MM.1S (cell line): ENCODE data around the gene PPP4R4.

ENCODE experiments used
- DNase-seq: peaks from one replicate; pipeline ENCODE4 v3.0.0-alpha.2; 2015
- H2AFZ ChIP-seq: fragments of 300-600 bp; sonication (generic); 2 replicates; pipeline ENCODE4 v1.6.0; 2016; ENCODE audit warnings: antibody characterized with exemption, low read length
- H3F3A ChIP-seq: fragments of 300-600 bp; sonication (generic); 2 replicates; pipeline ENCODE4 v1.6.1; 2016; ENCODE audit warnings: mild to moderate bottlenecking, antibody characterized with exemption, low read length, moderate library complexity, mixed read lengths; ENCODE audit not compliant: insufficient read depth
- H3K27ac ChIP-seq: fragments of 300-600 bp; sonication (generic); 2 replicates; pipeline ENCODE4 v1.5.1; 2016; ENCODE audit warnings: mild to moderate bottlenecking, low read length
- H3K27me3 ChIP-seq: fragments of 300-600 bp; sonication (generic); replicated peaks from 2 replicates; pipeline ENCODE4 v1.6.0; 2016; ENCODE audit warnings: low read length; ENCODE audit not compliant: insufficient read depth
- H3K36me3 ChIP-seq: fragments of 300-600 bp; sonication (generic); replicated peaks from 2 replicates; pipeline ENCODE4 v1.6.1; 2016; ENCODE audit warnings: mild to moderate bottlenecking, low read length, mixed read lengths; ENCODE audit not compliant: insufficient read depth
- H3K4me1 ChIP-seq: fragments of 300-600 bp; sonication (generic); 2 replicates; pipeline ENCODE4 v1.6.1; 2016; ENCODE audit warnings: low read length, mixed read lengths
- H3K4me2 ChIP-seq: fragments of 300-600 bp; sonication (generic); 2 replicates; pipeline ENCODE4 v1.6.0; 2016; ENCODE audit warnings: low read depth, low read length
- H3K4me3 ChIP-seq: fragments of 300-600 bp; sonication (generic); 2 replicates; pipeline ENCODE4 v1.5.1; 2016; ENCODE audit warnings: low read length, mixed read lengths
- H3K79me2 ChIP-seq: fragments of 300-600 bp; sonication (generic); 2 replicates; pipeline ENCODE4 v1.6.1; 2016; ENCODE audit warnings: mixed run types, low read length, mixed read lengths
- H3K9ac ChIP-seq: fragments of 300-600 bp; sonication (generic); 2 replicates; pipeline ENCODE4 v1.6.1; 2016; ENCODE audit warnings: low read length, mixed read lengths
- H3K9me2 ChIP-seq: fragments of 300-600 bp; sonication (generic); replicated peaks from 2 replicates; pipeline ENCODE4 v1.6.1; 2016; ENCODE audit warnings: mild to moderate bottlenecking, low read length, mixed read lengths; ENCODE audit not compliant: insufficient read depth
- H3K9me3 ChIP-seq: fragments of 300-600 bp; sonication (generic); replicated peaks from 2 replicates; pipeline ENCODE4 v1.6.1; 2016; ENCODE audit warnings: mild to moderate bottlenecking, low read length, mixed read lengths; ENCODE audit not compliant: insufficient read depth
- H4K20me1 ChIP-seq: fragments of 300-600 bp; sonication (generic); 2 replicates; pipeline ENCODE4 v1.6.1; 2016; ENCODE audit warnings: mild to moderate bottlenecking, low read length, moderate library complexity, mixed read lengths; ENCODE audit not compliant: insufficient read depth
- CTCF ChIP-seq: fragments of 300-600 bp; sonication (generic); IDR thresholded peaks from 2 replicates; pipeline ENCODE4 v1.5.1; 2016; ENCODE audit warnings: antibody characterized with exemption, low read length, mixed read lengths
- EZH2 ChIP-seq: fragments of 300-600 bp; sonication (generic); optimal IDR thresholded peaks from 2 replicates; pipeline ENCODE3; 2017; ENCODE audit warnings: low read depth, mild to moderate bottlenecking, antibody characterized with exemption, low read length, mixed read lengths
- EZH2phosphoT487 ChIP-seq: fragments of 300-600 bp; sonication (generic); IDR thresholded peaks from 2 replicates; pipeline ENCODE4 v1.6.1; 2018; ENCODE audit warnings: antibody characterized with exemption, low read length

Gene PPP4R4

GRCh38 chr14:94304243-94304642 is 130.1 kb downstream of the PPP4R4 start:
- H3K4me1 ChIP-seq: no peaks in the 10 kb centered on the region
- no peaks in the 10 kb centered on the region for H4K20me1 ChIP-seq
- no peaks in the 10 kb centered on the region for H3K9me2 ChIP-seq
- no peaks in the 10 kb centered on the region for H3K36me3 ChIP-seq
- H2AFZ ChIP-seq: no peak overlapping the region
- H3K9me3 ChIP-seq: no peaks in the 10 kb centered on the region
- H3F3A ChIP-seq: no peaks in the 10 kb centered on the region
- H3K79me2 ChIP-seq: no peaks in the 10 kb centered on the region
- H3K27ac ChIP-seq: no peak overlapping the region
- H3K4me3 ChIP-seq: no peak overlapping the region
- no peak for TF ChIP-seq CTCF
- no peak for TF ChIP-seq EZH2
- no peak for TF ChIP-seq EZH2phosphoT487
- no peak overlapping the region for H3K4me2 ChIP-seq
- H3K27me3 ChIP-seq: no peaks in the 10 kb centered on the region
- no peak overlapping the region for H3K9ac ChIP-seq
- DNase-seq: no peak

GRCh38 chr14:94305620-94306019 is 131.5 kb downstream of the PPP4R4 start:
- no peak overlapping the region for H3K4me3 ChIP-seq
- no peak overlapping the region for H3K4me2 ChIP-seq
- H3K9ac ChIP-seq: no peak overlapping the region
- H3K36me3 ChIP-seq: no peaks in the 10 kb centered on the region
- no peaks in the 10 kb centered on the region for H3K4me1 ChIP-seq
- H3F3A ChIP-seq: no peaks in the 10 kb centered on the region
- no peaks in the 10 kb centered on the region for H3K27me3 ChIP-seq
- no peak for TF ChIP-seq CTCF
- TF ChIP-seq EZH2phosphoT487: no peak
- TF ChIP-seq EZH2: no peak
- H2AFZ ChIP-seq: no peak overlapping the region
- no peak for DNase-seq
- H3K27ac ChIP-seq: no peak overlapping the region
- no peaks in the 10 kb centered on the region for H4K20me1 ChIP-seq
- no peaks in the 10 kb centered on the region for H3K79me2 ChIP-seq
- no peaks in the 10 kb centered on the region for H3K9me2 ChIP-seq
- H3K9me3 ChIP-seq: no peaks in the 10 kb centered on the region

- H3K27me3 ChIP-seq: no peaks in the 10 kb centered on the region
- H2AFZ ChIP-seq: no peak overlapping the region
- no peak for DNase-seq
- H3K36me3 ChIP-seq: no peaks in the 10 kb centered on the region
- H3F3A ChIP-seq: no peaks in the 10 kb centered on the region
- no peaks in the 10 kb centered on the region for H4K20me1 ChIP-seq
- TF ChIP-seq EZH2phosphoT487 (no peak), CTCF (no peak), EZH2 (no peak)
- no peak overlapping the region for H3K4me3 ChIP-seq
- no peak overlapping the region for H3K9ac ChIP-seq
- H3K4me1 ChIP-seq: no peaks in the 10 kb centered on the region
- no peak overlapping the region for H3K27ac ChIP-seq
- H3K9me2 ChIP-seq: no peaks in the 10 kb centered on the region
- no peaks in the 10 kb centered on the region for H3K79me2 ChIP-seq
- H3K9me3 ChIP-seq: no peaks in the 10 kb centered on the region
- no peak overlapping the region for H3K4me2 ChIP-seq
Measured at GRCh38 chr14:94306047-94306978, 132.2 kb downstream of the PPP4R4 start.
